GM12891 (cell line): ENCODE results near the gene ZNF438.

Source experiments
- PAX5 ChIP-seq: IDR thresholded peaks from 2 replicates; pipeline ENCODE4 v1.6.1; 2011; ENCODE audit warnings: low read length, moderate library complexity, mild to moderate bottlenecking; ENCODE audit not compliant: insufficient read depth, severe bottlenecking
- POLR2A ChIP-seq: IDR thresholded peaks from 2 replicates; pipeline ENCODE4 v1.6.1; 2011; ENCODE audit warnings: low read depth, low read length, control low read depth
- POLR2AphosphoS5 ChIP-seq: IDR thresholded peaks from 2 replicates; pipeline ENCODE4 v1.6.1; 2011; ENCODE audit warnings: low read depth, low read length, control low read depth
- POU2F2 ChIP-seq: IDR thresholded peaks from 2 replicates; pipeline ENCODE4 v1.6.1; 2011; ENCODE audit warnings: low read depth, mild to moderate bottlenecking, control low read depth, low read length, moderate library complexity
- TAF1 ChIP-seq: IDR thresholded peaks from 2 replicates; pipeline ENCODE4 v1.6.1; 2011; ENCODE audit warnings: low read depth, low read length, control low read depth

DNA sequence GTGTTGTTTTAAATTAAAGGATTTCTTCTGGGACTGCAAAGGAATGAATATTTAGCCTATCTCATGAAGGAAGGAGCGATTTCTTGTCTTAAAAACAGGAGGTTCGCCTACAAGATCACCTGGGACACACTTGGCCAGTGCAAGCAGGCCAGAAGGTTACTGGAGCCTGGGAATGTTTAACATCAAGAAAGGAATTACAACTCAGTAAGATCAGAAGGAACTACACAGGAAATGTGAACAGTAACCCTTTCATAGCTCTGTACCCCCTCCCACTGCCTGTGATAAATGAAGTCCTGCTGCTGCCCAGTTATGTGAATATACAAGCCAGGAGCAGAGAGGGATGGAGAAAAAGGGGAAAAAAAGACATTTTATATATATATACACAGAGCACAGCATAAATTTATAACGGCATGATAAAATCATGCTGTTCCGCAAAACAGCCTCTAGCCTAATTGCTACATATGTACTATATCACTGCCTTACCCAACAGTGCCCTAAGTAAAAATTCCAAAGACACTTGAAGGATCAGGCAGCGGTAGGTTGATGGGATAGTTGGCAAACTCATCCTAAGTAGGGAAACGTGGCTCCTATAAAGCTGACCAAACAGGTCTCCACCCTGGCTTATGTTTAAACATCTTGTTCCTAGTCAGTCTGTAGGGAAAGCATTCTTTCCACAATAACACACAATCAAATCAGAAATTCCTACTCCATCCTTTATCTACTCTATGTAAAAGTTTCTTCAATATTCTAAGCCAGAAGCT lies 63.8 kb downstream of the ZNF438 start:
- TF ChIP-seq POLR2A = no peak
- no peak for TF ChIP-seq TAF1
- TF ChIP-seq POLR2AphosphoS5 = no peak
- TF ChIP-seq PAX5 = no peak
- no peak for TF ChIP-seq POU2F2
